NCI-H128 (cell line): ENCODE measurements around the gene ABLIM1.

Experiments
- DNase-seq: peaks from one replicate; lab custom pipeline; 2025; ENCODE audit not compliant: unreplicated experiment; lab: John Stamatoyannopoulos, UW

ABLIM1 gene

DNA sequence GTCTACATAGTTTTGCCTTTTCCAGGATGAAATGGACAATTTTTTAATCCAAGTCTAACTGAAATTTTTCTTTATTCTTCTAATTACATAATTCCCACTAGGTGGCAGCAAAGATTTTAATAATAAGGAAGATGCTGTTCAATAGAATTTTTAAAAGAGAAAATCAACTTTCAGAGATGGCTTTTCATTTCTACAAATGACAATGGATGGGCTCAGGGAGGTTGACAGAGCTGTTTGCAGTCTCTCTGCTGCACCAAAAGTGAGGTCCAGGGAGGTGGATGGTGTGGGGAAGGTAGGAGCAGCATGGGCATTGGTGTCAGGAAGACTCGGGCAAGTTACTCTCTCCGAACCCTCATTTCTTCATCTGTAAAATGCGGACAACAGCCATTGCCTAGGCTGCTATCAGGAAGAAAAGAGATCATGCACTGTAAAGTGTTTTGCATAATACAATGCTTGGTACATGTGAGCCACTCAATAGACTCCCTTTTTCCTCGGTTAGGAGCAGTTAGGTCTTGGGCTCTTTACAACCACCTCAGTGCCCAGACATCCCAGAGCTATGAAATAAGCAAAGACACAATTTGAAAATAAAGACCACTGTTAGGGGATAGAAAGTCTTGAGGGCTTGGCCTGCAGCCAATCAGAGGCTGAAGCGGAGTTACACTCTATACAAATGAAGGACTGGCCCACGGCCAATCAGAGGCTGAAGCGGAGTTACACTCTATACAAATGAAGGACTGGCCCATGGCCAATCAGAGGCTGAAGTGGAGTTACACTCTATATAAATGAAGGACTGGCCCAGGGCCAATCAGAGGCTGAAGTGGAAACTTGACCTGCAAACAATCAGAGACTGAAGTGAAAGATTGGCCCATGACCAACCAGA is 107.1 kb downstream of the ABLIM1 start:
- DNase-seq, result peak; percentile 83

DNA sequence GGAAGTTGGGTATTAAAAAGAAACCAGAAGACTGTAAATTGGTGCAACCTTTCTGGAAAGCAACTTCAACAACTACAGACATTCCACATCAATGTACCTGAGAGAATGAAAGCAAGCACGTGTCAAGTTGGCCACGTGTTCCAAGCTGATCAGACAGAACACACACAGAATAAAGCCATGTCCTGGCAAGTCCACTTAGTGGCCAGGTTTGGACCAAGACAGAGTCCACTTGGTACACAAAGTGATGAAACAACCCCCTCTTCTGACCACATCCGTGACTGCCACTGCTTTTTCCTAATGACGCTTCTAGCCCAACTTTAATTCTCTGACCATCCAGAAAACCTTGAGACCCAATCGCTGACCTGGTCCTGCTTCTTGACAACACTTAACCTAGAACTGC is 109.4 kb downstream of the ABLIM1 start:
- DNase-seq, result no peak

- DNase-seq, result no peak
Observed at GRCh38 chr10:114547514-114547913, 110.6 kb downstream of the ABLIM1 start.

- DNase-seq, result no peak
Observed at GRCh38 chr10:114547056-114547455, 111.0 kb downstream of the ABLIM1 start.

GRCh38 chr10:114545819-114546218 is 112.3 kb downstream of the ABLIM1 start:
- DNase-seq, result no peak

GRCh38 chr10:114545071-114545470 is 113.0 kb downstream of the ABLIM1 start:
- DNase-seq, result no peak

GRCh38 chr10:114544045-114544659 is 113.9 kb downstream of the ABLIM1 start:
- DNase-seq, result no peak

GRCh38 chr10:114543456-114543855 is 114.6 kb downstream of the ABLIM1 start:
- DNase-seq, result no peak

- no peak for DNase-seq
Observed at GRCh38 chr10:114542373-114542772, 115.7 kb downstream of the ABLIM1 start.

- DNase-seq, result no peak
Observed at GRCh38 chr10:114541797-114542160, 116.3 kb downstream of the ABLIM1 start.

- DNase-seq, result no peak
Observed at GRCh38 chr10:114541081-114541796, 116.8 kb downstream of the ABLIM1 start.

GRCh38 chr10:114540236-114540635 is 117.8 kb downstream of the ABLIM1 start:
- DNase-seq, result no peak

DNA sequence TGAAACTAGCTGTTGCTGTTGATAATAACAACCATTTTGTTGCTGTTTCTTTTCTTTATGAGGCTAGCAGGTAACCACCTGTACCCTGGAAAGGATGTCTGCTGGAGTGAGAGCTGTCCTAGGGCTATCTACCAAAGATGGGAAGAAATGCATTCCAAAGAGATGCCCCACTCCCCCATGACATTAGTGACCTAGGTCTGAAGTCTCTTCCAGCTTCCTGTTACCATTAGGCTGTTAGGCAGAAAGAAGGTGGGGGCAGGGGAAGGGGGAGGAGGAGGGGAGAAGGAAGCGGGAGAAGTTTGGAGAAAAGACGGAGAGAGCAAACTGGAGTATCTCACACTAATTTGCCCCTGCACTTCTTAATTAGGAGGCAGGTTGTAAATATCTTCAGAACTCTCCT is 118.5 kb downstream of the ABLIM1 start:
- no peak for DNase-seq

- no peak for DNase-seq
Observed at GRCh38 chr10:114538181-114538906, 119.7 kb downstream of the ABLIM1 start.

DNA sequence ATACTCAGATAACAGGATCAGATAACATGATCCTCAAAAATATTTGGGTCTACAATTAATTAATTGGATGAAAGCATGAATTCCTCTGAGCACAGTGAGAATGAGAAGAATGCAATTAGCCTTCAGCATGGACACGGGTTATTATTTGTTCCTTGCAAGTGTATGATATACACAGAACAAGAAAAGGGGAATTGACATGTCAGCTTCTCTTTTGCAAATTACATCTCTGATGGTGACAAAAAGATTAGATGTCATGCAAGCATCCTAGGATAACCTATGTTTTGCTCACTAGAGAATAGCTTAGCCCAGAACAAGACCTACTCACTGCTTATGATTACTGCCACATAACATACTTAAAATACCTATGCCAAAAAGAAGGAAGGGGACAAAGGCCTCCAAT is 120.3 kb downstream of the ABLIM1 start:
- no peak for DNase-seq

- DNase-seq, result no peak
Observed at GRCh38 chr10:114534571-114534981, 123.5 kb downstream of the ABLIM1 start.

GRCh38 chr10:114532226-114532625 is 125.8 kb downstream of the ABLIM1 start:
- no peak for DNase-seq

DNA sequence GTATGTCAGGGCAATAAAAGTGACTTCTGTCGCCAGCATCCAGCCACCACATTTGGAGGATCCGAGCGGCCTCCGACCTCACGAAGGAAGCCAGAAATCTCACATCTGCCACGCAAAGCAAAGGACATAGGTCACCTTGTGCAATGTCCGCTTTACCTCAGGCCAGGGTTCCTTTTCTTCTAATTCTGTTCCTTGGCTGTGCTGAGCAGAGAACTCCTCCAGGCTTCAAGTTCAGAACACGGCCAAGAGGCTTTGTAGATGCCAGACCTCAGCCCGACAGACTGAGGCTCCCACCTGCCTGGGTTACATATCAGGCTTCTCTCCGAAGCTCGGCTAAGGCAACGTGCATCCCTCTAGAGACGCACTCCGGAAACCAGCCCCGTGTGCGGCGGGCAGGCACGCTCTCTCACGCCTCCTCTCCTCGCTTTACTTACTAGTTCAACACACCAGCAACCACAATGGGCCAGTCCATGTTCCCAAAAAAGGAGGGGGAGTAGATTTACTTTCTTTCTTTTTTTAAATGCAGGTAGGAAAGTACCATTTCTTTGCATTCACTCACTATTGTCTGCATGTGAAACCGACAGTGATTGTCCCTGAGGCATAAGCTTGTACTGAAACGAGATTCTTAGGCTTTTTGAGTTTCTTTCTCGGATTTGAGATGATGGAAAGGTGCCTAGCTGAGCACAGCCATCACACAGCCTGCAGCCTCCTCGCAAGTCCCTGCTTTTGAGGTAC is 131.4 kb downstream of the ABLIM1 start:
- DNase-seq, result peak; percentile 55

GRCh38 chr10:114526126-114526503 is 132.0 kb downstream of the ABLIM1 start:
- no peak for DNase-seq

DNA sequence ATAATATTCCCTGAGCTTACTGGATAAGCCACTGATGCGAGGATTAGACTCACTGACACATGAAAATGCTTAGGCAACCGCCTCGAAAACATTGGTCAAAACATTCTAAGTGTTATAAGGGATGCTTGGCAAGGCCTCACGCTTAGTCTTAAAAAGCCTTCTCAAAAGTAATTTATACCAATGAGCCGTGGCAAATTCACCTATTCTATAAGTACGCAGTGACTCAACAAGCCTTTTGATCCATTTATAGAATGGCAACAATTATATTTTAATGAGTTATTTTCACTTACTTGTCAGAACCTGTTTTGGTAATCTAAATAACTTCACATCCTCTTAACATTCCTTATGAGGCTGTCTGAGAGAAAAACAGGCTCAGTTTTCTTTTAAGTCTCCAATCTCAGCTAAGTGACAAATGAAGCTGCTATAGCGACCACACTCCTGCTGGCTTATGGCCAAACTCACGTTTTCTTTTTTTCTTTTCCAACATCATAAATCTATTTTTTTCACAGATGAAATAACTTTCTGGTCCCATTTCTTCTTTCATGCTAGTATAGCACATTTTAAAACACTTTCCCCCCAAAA is 132.6 kb downstream of the ABLIM1 start:
- DNase-seq, result no peak
